Urinary bladder (tissue), 4 donors: ENCODE measurements around the gene CMTM8. TPM values are rescaled to one million over a fixed set of nuclear protein-coding genes. Genes with fewer than 3 reads are reported as not detected.

Experiments
- DNase-seq: peaks from one replicate; pipeline ENCODE4 v3.0.0-alpha.2; 2015; ENCODE audit errors: extremely low spot score
- H3K27ac ChIP-seq: one replicate; pipeline ENCODE4 v1.5.1; 2013; ENCODE audit warnings: low read depth, mild to moderate bottlenecking, moderate library complexity
- H3K36me3 ChIP-seq: one replicate; pipeline ENCODE4 v1.6.1; 2013; ENCODE audit warnings: mild to moderate bottlenecking, moderate library complexity; ENCODE audit not compliant: insufficient read depth
- H3K4me1 ChIP-seq: one replicate; pipeline ENCODE4 v1.6.1; 2013; ENCODE audit warnings: mild to moderate bottlenecking, moderate library complexity; ENCODE audit not compliant: insufficient read depth
- H3K4me3 ChIP-seq: one replicate; pipeline ENCODE4 v1.5.1; 2013; ENCODE audit warnings: low read depth, low read length
- WGBS: extraction: QIAGEN DNeasy Blood & Tissue Kit; methylation state at CpG from one replicate; pipeline ENCODE4 v1.1.7; 2013; 5-methylcytosine and 5-hydroxymethylcytosine counted together
- polyA plus RNA-seq: library from polyadenylated mRNA; stranded (reverse); fragments of 200-250 nt; gene quantifications from one replicate; pipeline ENCODE4 v1.2.3, GENCODE V29; 2013
- total RNA-seq: library from RNA; depleted of rRNA; stranded (reverse); fragments of >200 nt; gene quantifications from one replicate; pipeline ENCODE4 v1.2.3, GENCODE V29; 2014
- donor health status: healthy with polysubstance abuse.
- donor health status: healthy.

The CMTM8 gene
- total and polyA plus RNA-seq, 2 donors: 1.6 to 10.0 TPM

DNA sequence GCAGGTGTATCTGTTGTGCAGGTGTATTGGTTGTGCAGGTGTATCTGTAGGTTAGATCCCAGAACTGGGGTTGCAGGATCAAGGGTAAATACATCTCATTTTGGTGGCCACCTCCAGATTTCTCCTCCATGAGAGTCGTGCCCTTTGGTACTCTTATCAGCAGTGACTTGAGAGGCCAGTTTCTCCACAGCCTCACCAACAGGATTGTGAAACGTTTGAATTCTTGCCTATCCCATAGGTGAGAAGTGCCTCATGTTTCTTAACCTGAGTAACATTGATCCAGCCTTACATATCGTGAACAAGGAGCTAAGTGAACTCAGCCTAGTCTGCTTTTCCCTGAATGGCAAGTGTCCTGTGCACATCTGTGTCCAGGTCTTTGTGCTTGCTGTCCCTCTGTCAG is 55.4 kb downstream of the CMTM8 start:
- no peak for DNase-seq
- no peaks in the 10 kb centered on the region for H3K36me3 ChIP-seq
- H3K27ac ChIP-seq: no peak overlapping the region
- H3K4me3 ChIP-seq: no peak overlapping the region
- no peaks in the 10 kb centered on the region for H3K4me1 ChIP-seq
- WGBS: 80% methylated on average over 3 of the region's 3 CpGs

DNA sequence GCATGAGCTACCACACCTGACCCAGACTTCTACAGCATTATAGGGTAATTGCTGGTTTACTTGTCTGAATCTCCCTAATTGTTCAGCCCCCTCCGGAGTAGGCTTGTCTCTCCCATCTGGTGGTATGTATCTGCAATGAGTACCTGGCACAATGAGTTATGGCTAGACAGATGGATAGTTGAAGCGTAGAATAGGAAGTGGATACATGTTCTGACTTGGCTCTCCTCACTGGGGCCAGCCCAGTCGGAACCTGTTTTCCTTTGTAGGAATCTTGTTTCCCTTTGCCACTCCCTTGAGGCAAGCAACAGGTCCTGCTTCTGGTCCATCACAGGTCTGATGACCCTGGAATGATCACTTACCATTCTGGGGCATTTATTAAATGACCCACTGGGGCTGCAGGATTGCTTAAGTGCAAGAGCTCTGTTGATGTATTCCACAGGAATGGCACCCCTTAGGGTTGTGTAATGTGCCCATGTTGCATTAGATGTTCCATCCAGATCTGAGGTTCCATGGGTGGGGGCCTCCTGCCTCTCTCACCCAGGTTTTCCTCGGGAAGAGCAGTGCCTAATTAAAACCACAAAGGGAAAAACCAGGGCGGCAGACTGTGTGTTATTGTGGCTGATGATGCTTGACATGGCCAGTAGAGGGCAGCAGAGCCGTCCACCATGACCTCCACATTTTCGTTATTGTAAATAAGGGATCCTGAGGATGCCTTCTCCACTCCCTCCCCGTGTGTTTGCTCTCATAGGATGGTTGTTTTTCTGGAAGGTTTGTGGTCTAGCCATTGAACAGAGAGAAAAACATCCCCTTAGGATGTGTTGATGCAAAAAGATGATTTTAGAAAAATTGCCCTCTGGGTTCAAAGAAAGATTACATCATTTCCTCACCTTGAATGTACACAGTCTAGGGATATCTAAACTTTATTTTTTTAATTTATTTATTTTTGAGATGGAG is 58.0 kb downstream of the CMTM8 start:
- DNase-seq: no peak
- WGBS: 33% methylated on average over 8 of the region's 8 CpGs
- no peaks in the 10 kb centered on the region for H3K36me3 ChIP-seq
- no peak overlapping the region for H3K4me3 ChIP-seq
- H3K27ac ChIP-seq: no peak overlapping the region
- H3K4me1 ChIP-seq: no peaks in the 10 kb centered on the region

DNA sequence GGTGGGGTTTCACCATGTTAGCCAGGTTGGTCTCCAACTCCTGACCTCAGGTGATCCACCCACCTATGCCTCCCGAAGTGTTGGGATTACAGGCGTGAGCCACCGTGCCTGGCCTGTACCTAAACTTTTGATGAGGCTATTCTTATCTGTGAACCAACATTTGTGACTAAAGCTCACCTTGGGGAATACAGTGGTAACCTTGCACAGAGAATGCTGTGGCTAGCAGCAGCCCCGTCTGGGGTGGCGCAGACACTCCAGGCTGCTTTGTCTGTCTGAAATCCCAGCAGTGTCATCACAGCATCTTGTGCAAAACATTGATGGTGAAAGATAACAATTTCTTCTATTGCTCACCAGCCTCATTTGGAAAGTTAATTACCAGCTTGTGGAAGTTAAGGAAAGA is 58.9 kb downstream of the CMTM8 start:
- WGBS: 97% methylated on average over 5 of the region's 5 CpGs
- H3K27ac ChIP-seq: no peak overlapping the region
- no peaks in the 10 kb centered on the region for H3K36me3 ChIP-seq
- H3K4me3 ChIP-seq: no peak overlapping the region
- no peaks in the 10 kb centered on the region for H3K4me1 ChIP-seq
- DNase-seq: no peak

GRCh38 chr3:32301426-32301825 is 62.9 kb downstream of the CMTM8 start:
- no peak overlapping the region for H3K27ac ChIP-seq
- WGBS: 95% methylated on average over 2 of the region's 2 CpGs
- H3K4me1 ChIP-seq: no peaks in the 10 kb centered on the region
- DNase-seq: no peak
- no peaks in the 10 kb centered on the region for H3K36me3 ChIP-seq
- H3K4me3 ChIP-seq: no peak overlapping the region

GRCh38 chr3:32302601-32303398 is 64.3 kb downstream of the CMTM8 start:
- no peak overlapping the region for H3K27ac ChIP-seq

GRCh38 chr3:32303399-32303747 is 64.9 kb downstream of the CMTM8 start:
- H3K4me1 ChIP-seq: no peaks in the 10 kb centered on the region
- no peaks in the 10 kb centered on the region for H3K36me3 ChIP-seq
- H3K4me3 ChIP-seq: no peak overlapping the region
- DNase-seq: no peak
- 42% methylated on average over 6 of the region's 6 CpGs for WGBS
- H3K27ac ChIP-seq: no peak overlapping the region

More at GRCh38 chr3:32302601-32303398, 64.3 kb downstream of the CMTM8 start:
- Histone ChIP-seq H3K4me3 (no peak overlapping the region), H3K4me1 (no peaks in the 10 kb centered on the region), H3K36me3 (no peaks in the 10 kb centered on the region)
- 70% methylated on average over 7 of the region's 7 CpGs for WGBS
- no peak for DNase-seq

GRCh38 chr3:32303977-32304881 is 65.7 kb downstream of the CMTM8 start:
- Histone ChIP-seq H3K27ac (no peak overlapping the region), H3K4me1 (no peaks in the 10 kb centered on the region), H3K4me3 (no peak overlapping the region), H3K36me3 (no peaks in the 10 kb centered on the region)
- 84% methylated on average over 3 of the region's 3 CpGs for WGBS
- no peak for DNase-seq

DNA sequence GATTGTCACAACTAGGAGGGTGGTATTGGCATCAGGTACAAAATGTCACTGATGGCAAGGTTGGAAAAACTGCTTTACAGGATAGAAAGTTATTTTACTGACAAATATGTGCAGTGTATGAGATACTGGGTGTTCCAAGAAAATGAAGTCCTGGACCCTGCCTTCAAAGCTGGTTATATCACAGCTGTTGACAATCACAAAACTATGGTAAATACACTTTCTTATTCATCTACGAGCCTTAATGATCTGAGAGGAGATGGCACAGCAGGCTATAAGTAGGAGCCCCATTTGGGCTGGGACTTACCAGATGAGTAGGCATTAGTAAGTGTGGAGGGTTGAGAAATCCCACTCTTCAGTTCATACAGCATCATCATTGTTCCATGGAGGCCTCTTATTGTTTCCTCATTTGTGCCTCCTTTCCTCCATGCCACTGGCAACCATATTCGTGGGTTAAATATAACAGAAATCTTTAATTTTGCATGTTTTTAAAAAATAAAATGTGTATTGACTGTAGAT is 66.9 kb downstream of the CMTM8 start:
- Histone ChIP-seq H3K4me3 (no peak overlapping the region), H3K4me1 (no peaks in the 10 kb centered on the region), H3K36me3 (no peaks in the 10 kb centered on the region), H3K27ac (no peak overlapping the region)
- 89% methylated on average over 2 of the region's 2 CpGs for WGBS
- DNase-seq: no peak

DNA sequence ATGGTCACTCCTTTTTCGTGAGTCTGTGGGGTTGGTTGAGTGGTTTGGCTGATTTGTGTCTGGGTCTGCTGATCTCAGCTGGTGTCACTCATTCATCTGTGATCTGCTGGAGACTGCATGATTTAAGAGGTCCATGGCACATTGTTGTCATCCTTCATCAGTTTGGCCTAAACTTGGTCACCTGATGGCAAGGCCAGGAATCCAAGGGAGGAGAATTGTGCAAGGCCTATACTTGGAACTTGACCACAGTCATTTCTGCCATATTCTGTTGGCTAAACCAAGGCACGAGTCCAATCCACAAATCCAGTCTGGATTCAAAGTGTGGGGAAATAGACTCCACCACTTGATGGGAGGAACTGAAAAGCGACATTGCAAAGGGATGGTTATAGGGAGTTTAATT is 67.6 kb downstream of the CMTM8 start:
- no peak for DNase-seq
- H3K36me3 ChIP-seq: no peaks in the 10 kb centered on the region
- H3K4me3 ChIP-seq: no peak overlapping the region
- H3K4me1 ChIP-seq: no peaks in the 10 kb centered on the region
- H3K27ac ChIP-seq: no peak overlapping the region
- 99% methylated on average over 3 of the region's 3 CpGs for WGBS

- no peak for DNase-seq
- 92% methylated on average over 3 of the region's 3 CpGs for WGBS
Measured at GRCh38 chr3:32307591-32307990, 69.1 kb downstream of the CMTM8 start.

GRCh38 chr3:32308378-32308777 is 69.9 kb downstream of the CMTM8 start:
- Histone ChIP-seq H3K36me3 (no peaks in the 10 kb centered on the region), H3K4me3 (no peak overlapping the region), H3K4me1 (no peaks in the 10 kb centered on the region), H3K27ac (no peak overlapping the region)
- WGBS: over 99% methylated on average over 4 of the region's 4 CpGs
- DNase-seq: no peak

More at GRCh38 chr3:32307591-32307990, 69.1 kb downstream of the CMTM8 start:
- Histone ChIP-seq H3K36me3 (no peaks in the 10 kb centered on the region), H3K4me1 (no peaks in the 10 kb centered on the region), H3K4me3 (no peak overlapping the region), H3K27ac (no peak overlapping the region)

DNA sequence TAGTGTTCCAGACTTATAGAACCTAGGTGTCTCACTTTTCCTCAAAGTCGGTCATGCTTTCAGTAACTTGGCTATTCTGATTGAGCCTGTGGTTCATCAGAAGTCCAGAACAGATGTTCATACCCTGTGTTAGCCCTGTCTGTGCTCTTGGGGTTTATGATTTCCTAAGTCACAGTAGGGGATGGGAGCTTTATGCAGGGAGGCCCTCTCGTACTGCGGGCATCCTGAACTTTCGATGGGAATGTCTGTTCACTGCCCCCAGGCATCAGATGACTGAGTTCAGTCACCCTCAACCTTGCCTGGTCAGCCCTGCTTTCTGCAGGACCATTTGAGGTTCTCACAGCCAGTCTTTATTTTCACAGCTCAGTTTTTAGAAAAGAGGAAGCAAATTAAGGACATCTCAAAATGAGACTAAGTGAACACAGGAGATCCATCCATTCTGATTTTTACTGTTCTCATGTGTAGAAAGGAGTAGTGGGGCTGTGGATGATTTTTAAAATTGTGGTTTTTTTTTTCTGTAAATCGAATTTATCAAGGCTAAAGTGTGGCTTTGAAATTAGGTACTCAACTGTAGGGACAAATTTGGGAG is 71.3 kb downstream of the CMTM8 start:
- Histone ChIP-seq H3K4me1 (no peaks in the 10 kb centered on the region), H3K27ac (no peak overlapping the region), H3K36me3 (no peaks in the 10 kb centered on the region), H3K4me3 (no peak overlapping the region)
- WGBS: 95% methylated on average over 5 of the region's 5 CpGs
- no peak for DNase-seq

GRCh38 chr3:32310336-32310735 is 71.9 kb downstream of the CMTM8 start:
- 83% methylated on average over 5 of the region's 5 CpGs for WGBS

More at GRCh38 chr3:32310336-32310735, 71.9 kb downstream of the CMTM8 start:
- Histone ChIP-seq H3K4me3 (no peak overlapping the region), H3K36me3 (no peaks in the 10 kb centered on the region), H3K27ac (no peak overlapping the region), H3K4me1 (no peaks in the 10 kb centered on the region)
- no peak for DNase-seq
